Ramos (cell line): ENCODE measurements around the gene TPD52L2.
"Not testable (repeated sequence)": the region's sequence is repeated elsewhere in the genome, so short reads cannot be mapped to it uniquely, and the experiment has no call there.

ENCODE experiments used
- in situ Hi-C: fragments of 300-500 bp; cut with MboI; formaldehyde crosslinking; loops from one replicate; pipeline ENCODE4 v1.14.3; 2022; ENCODE audit warnings: low sequenced_read_pairs; ENCODE audit not compliant: unreplicated experiment

TPD52L2 gene

DNA sequence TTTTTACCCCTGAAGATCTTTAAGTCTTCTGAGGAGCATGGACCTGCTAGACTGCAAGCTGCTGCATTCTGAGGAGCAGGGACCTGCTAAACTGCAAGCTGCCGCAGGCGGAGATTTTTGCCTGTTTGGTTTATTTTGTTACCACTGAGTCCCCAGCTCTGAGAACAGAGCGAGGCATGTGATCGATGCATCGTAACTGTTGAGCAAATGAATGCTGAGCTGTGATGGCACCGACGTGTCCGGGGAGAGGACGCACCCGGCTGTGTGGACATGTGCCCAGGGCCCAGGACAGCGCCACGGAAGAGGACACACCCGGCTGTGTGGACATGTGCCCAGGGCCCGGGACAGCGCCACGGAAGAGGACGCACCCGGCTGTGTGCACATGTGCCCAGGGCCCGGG is 54.1 kb downstream of the TPD52L2 start:
- in situ Hi-C loops, result no loop called here

GRCh38 chr20:63920226-63920625 is 55.2 kb downstream of the TPD52L2 start:
- in situ Hi-C loops, result no loop called here

DNA sequence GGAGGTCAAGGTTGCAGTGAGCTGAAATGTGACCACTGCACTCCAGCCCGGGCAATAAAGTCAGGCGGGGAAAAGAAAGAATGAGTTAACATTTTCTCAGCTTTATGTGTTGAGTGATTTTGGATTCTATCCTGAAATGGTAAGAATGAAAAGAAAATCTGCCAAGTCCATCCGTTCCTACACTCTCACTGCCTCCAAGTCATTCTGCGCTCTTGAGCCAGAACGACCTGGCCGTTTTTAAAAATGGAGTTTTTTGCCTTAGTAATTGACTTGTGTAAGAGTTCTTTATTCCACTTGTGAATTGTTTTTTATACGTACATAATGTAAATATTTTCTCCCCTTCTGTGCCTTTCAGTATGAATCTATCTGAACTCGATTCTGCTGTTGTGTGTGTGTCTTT is 58.6 kb downstream of the TPD52L2 start:
- in situ Hi-C loops, result no loop called here

- in situ Hi-C loops, result no loop called here
Measured at GRCh38 chr20:63924241-63924640, 59.2 kb downstream of the TPD52L2 start.

DNA sequence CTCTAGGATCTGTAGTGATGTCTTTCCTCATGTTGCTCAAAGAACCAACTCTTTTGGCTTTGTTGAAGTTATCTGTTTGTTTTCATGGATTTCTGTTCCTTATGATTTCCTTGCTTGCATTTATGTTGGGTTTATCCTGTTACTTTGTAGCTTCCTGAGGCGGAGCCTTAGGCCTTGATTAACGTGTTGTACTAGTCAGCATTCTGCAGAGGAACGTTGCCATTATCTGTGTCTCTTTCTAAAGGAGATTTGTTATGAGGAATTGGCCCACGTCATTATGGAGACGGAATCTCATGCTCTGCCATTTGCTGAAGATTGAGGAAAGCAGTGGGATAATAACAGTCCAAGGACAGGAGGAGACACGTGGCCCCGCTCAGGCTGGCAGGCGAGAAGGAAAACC is 61.2 kb downstream of the TPD52L2 start:
- in situ Hi-C loops, result no loop called here

- in situ Hi-C loops, result no loop called here
Measured at GRCh38 chr20:63929071-63929470, 64.0 kb downstream of the TPD52L2 start.

- in situ Hi-C loops, result not testable (repeated sequence)
Measured at GRCh38 chr20:63929473-63929883, 64.4 kb downstream of the TPD52L2 start.

- in situ Hi-C loops, result no loop called here
Measured at GRCh38 chr20:63930971-63931553, 66.0 kb downstream of the TPD52L2 start.

- in situ Hi-C loops, result no loop called here
Measured at GRCh38 chr20:63931735-63932134, 66.7 kb downstream of the TPD52L2 start.

DNA sequence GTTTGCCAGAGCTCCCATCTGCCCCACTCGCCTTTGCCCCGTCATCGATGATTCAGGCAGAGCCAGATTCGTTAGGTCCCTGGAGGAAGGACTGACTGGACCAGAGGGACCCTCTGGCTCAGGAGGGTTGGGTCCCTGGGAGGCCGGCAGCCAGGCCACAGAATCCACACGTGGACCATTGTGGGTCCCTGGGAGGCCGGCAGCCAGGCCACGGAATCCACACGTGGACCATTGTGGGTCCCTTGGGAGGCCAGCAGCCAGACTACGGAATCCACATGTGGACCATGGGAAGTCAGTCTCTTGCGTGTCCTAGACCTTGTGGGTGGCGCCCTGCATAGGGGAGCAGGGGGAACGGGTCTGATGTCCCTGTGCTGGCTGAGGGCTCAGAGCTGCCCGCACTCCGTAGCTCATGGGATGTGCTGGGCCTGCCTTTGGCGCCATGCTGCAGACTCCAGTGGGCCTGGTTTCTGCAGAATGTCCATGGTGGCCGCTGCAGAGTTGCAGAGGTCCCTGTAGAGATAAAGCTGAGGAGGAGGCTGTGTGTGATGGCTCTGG is 67.6 kb downstream of the TPD52L2 start:
- in situ Hi-C loops, result no loop called here

DNA sequence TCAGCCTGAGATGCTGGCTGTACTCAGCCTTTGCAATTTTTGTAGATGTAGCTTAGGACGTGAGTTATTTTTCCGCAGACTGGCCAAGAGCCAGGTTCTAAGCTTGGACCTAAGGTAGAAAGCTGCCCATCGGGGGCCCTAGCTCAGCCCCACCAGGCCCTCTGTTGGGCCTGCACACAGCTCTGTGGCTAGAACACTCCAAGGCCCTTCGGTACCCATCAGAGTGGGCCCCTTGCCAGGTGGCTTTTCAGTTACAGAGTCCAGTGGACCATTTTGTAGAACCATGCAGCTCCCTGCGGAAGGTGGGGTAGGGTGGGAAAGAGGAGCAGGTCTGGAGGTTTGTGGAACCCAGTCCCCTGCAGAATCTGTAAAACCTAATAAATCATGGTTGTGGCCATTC is 68.6 kb downstream of the TPD52L2 start:
- in situ Hi-C loops, result no loop called here

DNA sequence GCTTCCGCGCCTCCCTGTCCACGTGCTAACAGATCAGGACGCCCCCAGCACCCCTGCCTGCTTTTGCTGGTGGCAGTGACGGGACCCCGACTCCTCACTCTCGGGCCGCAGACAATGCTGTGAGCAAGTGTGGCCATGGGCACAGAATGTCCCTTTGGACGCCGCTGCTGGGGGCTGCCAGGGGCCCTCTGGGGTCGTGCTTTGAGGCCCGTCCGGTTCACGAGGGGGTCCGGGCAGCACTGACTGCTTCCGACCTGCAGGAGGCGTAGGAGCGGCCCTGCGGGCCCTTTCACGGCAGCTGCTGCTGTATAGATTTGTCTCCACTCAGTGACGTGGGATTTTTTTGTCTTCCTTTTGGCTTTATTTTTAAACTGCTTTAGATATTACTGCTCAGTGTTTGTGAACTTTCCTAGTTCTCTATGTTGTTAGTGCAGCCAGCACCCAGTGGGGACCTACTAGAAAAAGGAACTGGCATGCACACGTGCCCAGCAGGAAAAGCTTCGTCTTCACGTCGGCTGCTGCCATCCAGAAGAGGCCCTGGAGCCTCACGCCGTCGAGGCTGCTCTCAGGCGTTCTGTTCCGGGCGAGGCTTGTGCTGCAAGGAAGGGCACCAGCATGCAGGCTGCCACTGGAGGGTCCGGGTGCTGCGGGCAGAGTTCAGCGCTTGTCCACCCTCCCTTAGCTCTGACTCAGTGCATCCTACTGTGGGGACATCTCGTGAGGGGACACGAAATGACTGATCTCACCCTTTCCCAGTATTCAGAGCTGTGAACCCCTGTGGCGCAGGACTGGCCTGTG is 69.4 kb downstream of the TPD52L2 start:
- in situ Hi-C loops, result no loop called here

- in situ Hi-C loops, result no loop called here
Measured at GRCh38 chr20:63935447-63935846, 70.4 kb downstream of the TPD52L2 start.

- in situ Hi-C loops, result no loop called here
Measured at GRCh38 chr20:63937596-63937995, 72.5 kb downstream of the TPD52L2 start.

DNA sequence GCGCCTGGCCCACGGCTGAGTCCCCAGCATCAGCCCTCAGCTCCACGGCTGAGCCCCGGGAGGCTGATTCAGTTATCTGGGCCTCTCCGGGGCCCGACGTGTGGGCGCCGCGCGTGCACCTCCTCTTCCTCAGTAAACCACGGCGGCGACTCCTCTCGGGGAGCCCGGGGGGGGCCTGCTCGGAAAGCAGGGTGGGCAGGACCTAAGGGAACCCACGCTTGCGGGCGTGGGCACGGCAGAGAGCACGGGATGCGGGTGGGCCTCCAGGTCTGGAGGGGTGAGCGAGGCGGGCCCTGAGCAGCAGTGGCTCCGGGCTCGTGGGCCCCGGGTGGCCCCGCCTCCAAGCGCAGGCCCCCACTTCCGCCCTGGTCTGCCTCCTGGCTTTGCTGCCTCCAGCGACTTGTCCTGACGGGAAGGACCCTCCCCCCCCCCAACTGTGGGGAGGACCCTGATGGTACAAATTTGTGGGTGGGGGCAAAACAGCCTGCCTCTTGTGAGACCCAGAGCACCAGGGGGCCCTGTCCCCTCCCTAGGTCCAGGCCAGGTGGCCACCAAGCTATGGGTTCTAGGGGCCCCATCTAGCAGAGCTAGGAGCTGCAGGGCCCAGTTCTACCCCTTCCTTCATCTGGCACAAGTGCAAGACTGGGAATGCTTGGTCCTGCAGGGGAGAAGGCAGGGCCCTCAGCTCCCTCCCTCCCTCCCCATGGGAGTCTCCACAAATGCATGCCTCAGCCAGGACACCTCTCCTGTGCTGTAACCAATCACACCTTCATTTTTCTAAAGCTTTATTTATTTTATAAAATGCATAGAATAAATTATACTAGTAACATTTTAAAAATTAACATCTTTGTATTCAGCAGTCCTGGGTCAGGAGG is 74.2 kb downstream of the TPD52L2 start:
- in situ Hi-C loops, result no loop called here

GRCh38 chr20:63940071-63940471 is 75.0 kb downstream of the TPD52L2 start:
- in situ Hi-C loops, result no loop called here

DNA sequence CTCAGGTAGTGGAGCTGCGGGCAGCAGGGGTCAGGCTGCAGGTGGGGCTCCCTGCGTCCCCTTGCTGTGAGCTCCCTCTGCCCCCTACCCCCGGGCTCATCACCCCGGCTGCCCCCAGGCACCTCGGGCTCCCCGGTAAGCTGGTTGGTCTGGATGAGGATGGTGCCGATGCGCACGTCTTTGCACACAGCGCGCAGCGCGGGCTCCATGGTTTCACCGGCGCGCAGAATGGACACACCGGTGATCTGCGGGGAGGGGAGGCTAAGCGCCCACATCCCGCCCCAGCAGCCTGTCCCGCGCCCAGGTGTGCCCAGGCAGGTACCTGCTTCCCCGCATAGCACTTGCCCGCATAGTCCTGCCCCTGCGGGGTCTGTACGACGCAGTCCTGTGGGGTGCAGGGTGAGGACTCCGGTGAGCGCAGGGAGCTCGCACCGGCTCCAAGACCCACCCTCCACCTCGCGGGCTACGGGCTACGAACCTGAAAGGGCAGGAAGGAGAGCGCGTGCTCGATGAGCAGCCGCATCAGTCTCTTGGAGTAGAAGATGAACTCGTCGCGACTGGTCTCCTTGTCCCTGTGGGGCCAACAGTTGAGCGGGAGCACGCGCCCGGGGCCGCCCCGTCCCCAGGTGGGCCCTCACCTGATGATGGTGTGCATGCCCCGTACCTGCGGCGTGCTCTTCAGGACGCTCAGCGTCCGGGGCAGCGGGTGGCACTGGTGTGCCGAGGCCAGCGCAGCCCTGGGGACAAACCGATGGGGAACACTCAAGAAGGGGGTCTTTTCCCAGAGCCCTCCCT is 75.6 kb downstream of the TPD52L2 start:
- in situ Hi-C loops, result no loop called here
